AG04449 (cell line): ENCODE results near the gene DARS1.
A peak's percentile ranks its signal among the peaks of the same experiment; 100 is the strongest.
"Not testable (repeated sequence)": the region's sequence is repeated elsewhere in the genome, so short reads cannot be mapped to it uniquely, and the experiment has no call there.

Experiments
- CTCF ChIA-PET: fragments of 350-600 bp; formaldehyde crosslinking; extraction: SDS; loops from one replicate; lab custom pipeline; 2021; ENCODE audit warnings: antibody characterized with exemption; lab: Yijun Ruan, JAX
- POLR2A ChIA-PET: fragments of 400-600, 350-600 bp; formaldehyde crosslinking; extraction: SDS; loops from one replicate; lab custom pipeline; 2020; ENCODE audit warnings: antibody characterized with exemption, inconsistent platforms; lab: Yijun Ruan, JAX
- DNase-seq: peaks from one replicate; pipeline ENCODE4 v3.0.0-alpha.2; 2010; ENCODE audit warnings: low read depth, low spot score
- H3K4me3 ChIP-seq: 2 replicates; pipeline ENCODE4 v1.5.1; 2011; ENCODE audit warnings: low read depth, mild to moderate bottlenecking, control low read depth, low read length
- CTCF ChIP-seq: IDR thresholded peaks from one replicate; pipeline ENCODE4 v1.5.1; 2011; ENCODE audit warnings: mild to moderate bottlenecking, moderate library complexity, low read length, control low read depth, inconsistent platforms; ENCODE audit not compliant: insufficient read depth; ENCODE audit errors: missing control alignments

DARS1 gene

GRCh38 chr2:135885709-135886108 lies 99.7 kb downstream of the DARS1 start:
- POLR2A ChIA-PET, result no interaction called here
- TF ChIP-seq CTCF, result no peak
- DNase-seq, result no peak
- CTCF ChIA-PET, result no interaction called here
- no peak overlapping the region for H3K4me3 ChIP-seq

GRCh38 chr2:135882415-135882814 lies 103.0 kb downstream of the DARS1 start:
- no peak overlapping the region for H3K4me3 ChIP-seq
- TF ChIP-seq CTCF, result no peak
- POLR2A ChIA-PET, result no interaction called here
- DNase-seq, result no peak
- CTCF ChIA-PET, result interaction anchor here (1.1 kb wide), 1 partner anchor 32 kb away, joined by 3 read pairs; no protein-coding TSS in a partner anchor

DNA sequence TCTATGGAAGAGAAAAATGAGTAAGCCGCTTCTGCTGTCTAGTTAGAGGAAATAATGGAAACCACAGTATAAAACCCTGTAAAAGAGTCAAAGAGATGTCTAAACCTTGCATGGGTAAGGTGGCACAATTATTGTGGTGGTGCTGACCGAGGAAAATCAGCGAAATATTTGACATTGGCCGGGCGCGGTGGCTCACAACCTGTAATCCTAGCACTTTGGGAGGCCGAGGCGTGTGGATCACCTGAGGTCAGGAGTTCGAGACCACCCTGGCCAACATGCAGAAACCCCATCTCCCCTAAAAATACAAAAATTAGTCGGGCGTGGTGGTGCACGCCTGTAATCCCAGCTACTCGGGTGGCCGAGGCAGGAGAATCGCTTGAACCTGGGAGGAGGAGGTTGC lies 108.7 kb downstream of the DARS1 start:
- H3K4me3 ChIP-seq, result peak overlapping the region; percentile 72
- POLR2A ChIA-PET, result interaction anchor here (1.8 kb wide), 1 partner anchor 37 kb away, joined by 5 read pairs; no protein-coding TSS in a partner anchor
- CTCF ChIA-PET, result interaction anchor here (0.7 to 1.4 kb wide), 2 partner anchors 20 to 37 kb away, joined by 3 to 4 read pairs; no protein-coding TSS in a partner anchor

GRCh38 chr2:135876066-135876711 lies 109.2 kb downstream of the DARS1 start, which contains the start of gene MCM6:
MCM6 (minus strand) TSS chr2:135876443; CDS start chr2:135876365, 78 bp downstream.
- peak; percentile 88 for DNase-seq
- no peak for TF ChIP-seq CTCF
- POLR2A ChIA-PET, result interaction anchor here (1.8 kb wide), 1 partner anchor 36 kb away, joined by 5 read pairs; no protein-coding TSS in a partner anchor
- H3K4me3 ChIP-seq, result peak within 1 kb of the TSS; percentile 72
- CTCF ChIA-PET, result interaction anchor here (0.7 to 1.4 kb wide), 2 partner anchors 19 to 38 kb away, joined by 3 to 4 read pairs; no protein-coding TSS in a partner anchor

More for the DNA sequence above, 108.7 kb downstream of the DARS1 start:
- not testable (repeated sequence) for DNase-seq

DNA sequence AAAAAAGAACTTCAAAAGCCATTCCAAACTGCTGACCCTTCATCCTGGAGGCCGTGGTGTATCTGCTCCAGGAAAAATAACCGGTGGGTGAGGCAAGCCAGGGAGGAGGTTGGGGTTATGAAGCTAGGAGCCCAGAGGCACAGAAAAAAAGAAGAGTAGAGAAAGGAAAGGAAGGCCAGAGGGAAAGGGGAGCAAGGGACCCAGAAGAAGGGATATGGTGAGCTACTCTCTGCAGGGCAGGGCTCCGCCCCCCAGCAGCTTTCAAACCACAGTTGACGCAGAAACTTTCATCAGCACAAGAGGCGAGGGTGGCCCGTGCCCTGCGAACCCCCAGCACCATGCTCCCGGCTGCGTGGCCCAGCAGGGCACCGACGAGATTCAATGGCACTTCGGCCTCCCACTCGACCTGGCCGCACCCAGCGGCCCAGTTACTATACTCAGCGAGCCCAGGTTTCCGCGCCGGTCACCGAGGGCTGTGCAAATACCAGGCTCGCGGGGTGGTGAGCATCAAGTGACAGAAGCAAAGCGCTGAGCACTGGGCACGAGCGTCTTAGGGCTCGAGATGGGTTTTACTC lies 109.8 kb downstream of the DARS1 start:
- no peak for DNase-seq
- CTCF ChIA-PET, result interaction anchor here (0.7 kb wide), 2 partner anchors 9 to 78 kb away, joined by 3 read pairs; no protein-coding TSS in a partner anchor
- POLR2A ChIA-PET, result interaction anchor here (1.8 kb wide), 1 partner anchor 36 kb away, joined by 5 read pairs; no protein-coding TSS in a partner anchor
- peak overlapping the region; percentile 72 for H3K4me3 ChIP-seq
- no peak for TF ChIP-seq CTCF

DNA sequence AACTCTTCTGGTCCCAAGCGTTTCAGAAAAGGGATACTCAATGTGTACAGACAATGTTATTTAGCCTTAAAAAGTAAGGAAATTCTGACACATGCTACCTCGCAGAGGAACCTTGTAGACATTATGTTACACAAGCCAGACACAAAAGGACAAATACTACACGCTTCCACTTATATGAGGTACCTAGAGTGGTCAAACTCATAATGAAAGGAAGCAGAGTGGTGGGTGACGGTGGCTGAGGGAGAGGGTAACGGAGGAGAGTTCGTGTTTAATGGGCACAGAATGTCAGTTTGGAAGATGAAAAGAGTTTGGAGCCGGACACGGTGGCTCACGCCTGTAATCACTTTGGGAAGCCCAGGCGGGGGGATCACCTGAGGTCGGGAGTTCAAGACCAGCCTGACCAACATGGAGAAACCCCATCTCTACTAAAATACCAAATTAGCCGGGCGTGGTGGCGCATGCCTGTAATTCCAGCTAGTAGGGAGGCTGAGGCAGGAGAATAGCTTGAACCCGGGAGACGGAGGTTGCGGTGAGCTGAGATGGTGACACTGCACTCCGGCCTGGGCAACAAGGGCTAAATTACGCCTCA lies 110.6 kb downstream of the DARS1 start:
- TF ChIP-seq CTCF, result no peak
- no peak for DNase-seq
- POLR2A ChIA-PET, result interaction anchor here (1.8 kb wide), 1 partner anchor 35 kb away, joined by 5 read pairs; no protein-coding TSS in a partner anchor
- peak overlapping the region; percentile 72 for H3K4me3 ChIP-seq
- CTCF ChIA-PET, result interaction anchor here (0.7 kb wide), 2 partner anchors 8 to 77 kb away, joined by 3 read pairs; no protein-coding TSS in a partner anchor
